OCI-LY1 (cell line): Measurements from ENCODE around the gene GNAI1.

Experiments used
- H2AFZ ChIP-seq: fragments of 200-600 bp; sonication (generic), shearing (Covaris generic); 2 replicates; pipeline ENCODE4 v1.6.0; 2014; ENCODE audit warnings: antibody characterized with exemption, mild to moderate bottlenecking, low read length
- H3F3A ChIP-seq: fragments of 200-600 bp; sonication (generic), shearing (Covaris generic); 2 replicates; pipeline ENCODE4 v1.6.0; 2014; ENCODE audit warnings: mild to moderate bottlenecking, antibody characterized with exemption, low read length, moderate library complexity; ENCODE audit not compliant: insufficient read depth
- H3K27ac ChIP-seq: fragments of 200-600 bp; sonication (generic); 2 replicates; pipeline ENCODE4 v1.5.1; 2014; ENCODE audit warnings: low read length, mixed run types, mild to moderate bottlenecking, low read depth; ENCODE audit not compliant: poor library complexity, severe bottlenecking
- H3K27me3 ChIP-seq: fragments of 200-600 bp; sonication (generic); 2 replicates; pipeline ENCODE4 v1.6.0; 2014; ENCODE audit warnings: antibody characterized with exemption, mild to moderate bottlenecking, low read length, moderate library complexity; ENCODE audit not compliant: insufficient read depth
- H3K36me3 ChIP-seq: fragments of 200-600 bp; sonication (generic); 2 replicates; pipeline ENCODE4 v1.6.1; 2014; ENCODE audit warnings: mild to moderate bottlenecking, antibody characterized with exemption, low read length, moderate library complexity, mixed read lengths; ENCODE audit not compliant: insufficient read depth
- H3K4me1 ChIP-seq: fragments of 200-600 bp; sonication (generic); 2 replicates; pipeline ENCODE4 v1.5.1; 2014; ENCODE audit warnings: mild to moderate bottlenecking, low read length, moderate library complexity; ENCODE audit not compliant: insufficient read depth, severe bottlenecking
- H3K4me2 ChIP-seq: fragments of 200-600 bp; sonication (generic), shearing (Covaris generic); 2 replicates; pipeline ENCODE4 v1.6.1; 2014; ENCODE audit warnings: low read length
- H3K4me3 ChIP-seq: fragments of 200-600 bp; sonication (generic); 2 replicates; pipeline ENCODE4 v1.5.1; 2014; ENCODE audit warnings: low read length, low read depth, mild to moderate bottlenecking, mixed read lengths; ENCODE audit not compliant: poor library complexity, severe bottlenecking
- H3K79me2 ChIP-seq: fragments of 200-600 bp; shearing (Covaris generic); 2 replicates; pipeline ENCODE4 v1.6.1; 2016; ENCODE audit warnings: mixed run types, low read length, mixed read lengths; ENCODE audit not compliant: insufficient read depth
- H3K9ac ChIP-seq: fragments of 200-600 bp; sonication (generic), shearing (Covaris generic); 2 replicates; pipeline ENCODE4 v1.6.1; 2014; ENCODE audit warnings: mild to moderate bottlenecking, low read length, mixed read lengths
- H3K9me2 ChIP-seq: fragments of 200-600 bp; sonication (generic), shearing (Covaris generic); 2 replicates; pipeline ENCODE4 v1.6.1; 2014; ENCODE audit warnings: low read depth, mild to moderate bottlenecking, low read length, mixed read lengths
- H3K9me3 ChIP-seq: fragments of 200-600 bp; shearing (Covaris generic); 2 replicates; pipeline ENCODE4 v1.6.1; 2014; ENCODE audit warnings: low read length, mixed read lengths
- H4K20me1 ChIP-seq: fragments of 200-600 bp; sonication (generic), shearing (Covaris generic); 2 replicates; pipeline ENCODE4 v1.6.0; 2016; ENCODE audit warnings: mild to moderate bottlenecking, low read length; ENCODE audit not compliant: insufficient read depth
- EZH2 ChIP-seq: fragments of 200-600 bp; sonication (generic), shearing (Covaris generic); IDR thresholded peaks from 2 replicates; pipeline ENCODE4 v1.8.0; 2017; ENCODE audit warnings: borderline replicate concordance, mixed run types, mild to moderate bottlenecking, antibody characterized with exemption, low read length, moderate library complexity, mixed read lengths
- TF ChIP-seq, protein P1 (sequence below): fragments of 200-600 bp; sonication (generic), shearing (Covaris generic); IDR thresholded peaks from 2 replicates; pipeline ENCODE4 v1.5.1; 2017; ENCODE audit warnings: mild to moderate bottlenecking, antibody characterized with exemption, low read length, moderate library complexity, mixed read lengths

Gene GNAI1

DNA sequence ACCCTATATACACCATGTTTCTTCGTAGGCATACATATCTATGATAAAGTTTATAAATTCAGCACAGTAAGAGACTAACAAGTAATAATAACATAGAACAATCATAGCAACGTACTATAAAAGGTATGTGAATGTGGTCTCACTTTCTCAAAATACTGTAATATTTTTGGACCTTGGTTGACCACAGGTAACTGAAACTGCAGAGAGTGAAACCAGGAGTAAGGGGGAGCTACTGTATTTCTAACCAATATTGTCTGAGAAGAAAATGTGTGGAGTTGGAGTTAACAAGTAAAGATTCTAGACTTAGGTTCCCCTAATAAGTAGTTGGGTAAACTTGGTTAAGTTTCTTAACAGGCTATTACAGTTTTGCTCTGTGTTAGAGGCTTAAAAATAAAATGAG is 72.1 kb downstream of the GNAI1 start:
- Histone ChIP-seq H3K9ac (no peak overlapping the region), H2AFZ (no peak overlapping the region), H3K27me3 (no peaks in the 10 kb centered on the region), H3K9me2 (no peaks in the 10 kb centered on the region), H3K36me3 (no peaks in the 10 kb centered on the region), H4K20me1 (no peaks in the 10 kb centered on the region), H3K4me3 (no peak overlapping the region), H3K79me2 (no peaks in the 10 kb centered on the region), H3K27ac (no peak overlapping the region), H3K4me2 (no peak overlapping the region), H3F3A (no peaks in the 10 kb centered on the region), H3K9me3 (no peaks in the 10 kb centered on the region), H3K4me1 (no peaks in the 10 kb centered on the region)
- TF ChIP-seq EZH2 = no peak
- TF ChIP-seq, protein P1, sequence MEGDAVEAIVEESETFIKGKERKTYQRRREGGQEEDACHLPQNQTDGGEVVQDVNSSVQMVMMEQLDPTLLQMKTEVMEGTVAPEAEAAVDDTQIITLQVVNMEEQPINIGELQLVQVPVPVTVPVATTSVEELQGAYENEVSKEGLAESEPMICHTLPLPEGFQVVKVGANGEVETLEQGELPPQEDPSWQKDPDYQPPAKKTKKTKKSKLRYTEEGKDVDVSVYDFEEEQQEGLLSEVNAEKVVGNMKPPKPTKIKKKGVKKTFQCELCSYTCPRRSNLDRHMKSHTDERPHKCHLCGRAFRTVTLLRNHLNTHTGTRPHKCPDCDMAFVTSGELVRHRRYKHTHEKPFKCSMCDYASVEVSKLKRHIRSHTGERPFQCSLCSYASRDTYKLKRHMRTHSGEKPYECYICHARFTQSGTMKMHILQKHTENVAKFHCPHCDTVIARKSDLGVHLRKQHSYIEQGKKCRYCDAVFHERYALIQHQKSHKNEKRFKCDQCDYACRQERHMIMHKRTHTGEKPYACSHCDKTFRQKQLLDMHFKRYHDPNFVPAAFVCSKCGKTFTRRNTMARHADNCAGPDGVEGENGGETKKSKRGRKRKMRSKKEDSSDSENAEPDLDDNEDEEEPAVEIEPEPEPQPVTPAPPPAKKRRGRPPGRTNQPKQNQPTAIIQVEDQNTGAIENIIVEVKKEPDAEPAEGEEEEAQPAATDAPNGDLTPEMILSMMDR = no peak; the same call in 1 of the 2 replicates

DNA sequence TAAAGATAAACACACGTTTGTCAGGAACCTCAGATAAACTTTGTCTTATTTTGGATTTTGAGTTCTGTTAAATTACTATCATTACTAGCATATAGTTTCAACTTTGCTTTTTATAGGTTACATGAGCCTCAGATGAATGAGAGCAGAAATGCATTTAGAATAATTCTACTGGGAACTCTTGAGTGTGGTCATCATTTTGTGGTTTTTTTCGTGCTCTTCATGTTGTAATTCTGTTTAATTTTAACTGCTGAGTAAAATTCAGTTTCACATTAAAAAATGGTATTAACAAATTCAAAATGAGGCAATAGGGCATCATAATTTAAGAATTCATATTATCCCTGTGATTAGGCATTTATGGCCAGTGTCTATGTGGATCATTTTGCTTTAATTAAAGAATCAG is 72.9 kb downstream of the GNAI1 start:
- Histone ChIP-seq H3F3A (no peaks in the 10 kb centered on the region), H3K9ac (no peak overlapping the region), H3K27ac (no peak overlapping the region), H4K20me1 (no peaks in the 10 kb centered on the region), H3K36me3 (no peaks in the 10 kb centered on the region), H2AFZ (no peak overlapping the region), H3K4me2 (no peak overlapping the region), H3K27me3 (no peaks in the 10 kb centered on the region), H3K79me2 (no peaks in the 10 kb centered on the region), H3K9me2 (no peaks in the 10 kb centered on the region), H3K4me1 (no peaks in the 10 kb centered on the region), H3K9me3 (no peaks in the 10 kb centered on the region), H3K4me3 (no peak overlapping the region)
- TF ChIP-seq EZH2 = no peak
- TF ChIP-seq, protein P1 = no peak

DNA sequence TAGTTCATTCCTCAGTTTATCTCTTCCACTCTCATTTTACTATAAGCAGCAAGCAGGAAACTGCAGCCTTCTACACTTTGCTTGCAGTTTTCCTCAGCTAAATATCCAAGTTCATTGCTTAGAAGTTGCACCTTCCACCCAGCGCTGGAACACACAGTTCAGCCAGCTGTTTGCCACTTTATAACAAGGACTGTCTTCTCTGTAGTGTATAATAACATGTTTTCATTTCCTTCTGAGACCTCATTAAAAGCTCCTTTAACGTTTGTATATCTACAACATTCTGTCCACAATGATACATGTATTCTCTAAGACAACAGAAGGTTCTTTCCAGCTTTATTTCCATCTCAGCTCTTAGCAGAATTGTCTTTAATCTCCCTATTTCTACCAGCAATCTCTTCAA is 74.1 kb downstream of the GNAI1 start:
- no peaks in the 10 kb centered on the region for H3K79me2 ChIP-seq
- H3K27ac ChIP-seq = no peak overlapping the region
- H3K9me3 ChIP-seq = no peaks in the 10 kb centered on the region
- H4K20me1 ChIP-seq = no peaks in the 10 kb centered on the region
- H2AFZ ChIP-seq = no peak overlapping the region
- TF ChIP-seq, protein P1 = no peak
- TF ChIP-seq EZH2 = no peak
- H3K4me3 ChIP-seq = no peak overlapping the region
- no peaks in the 10 kb centered on the region for H3K36me3 ChIP-seq
- H3K4me2 ChIP-seq = no peak overlapping the region
- H3K4me1 ChIP-seq = no peaks in the 10 kb centered on the region
- H3K27me3 ChIP-seq = no peaks in the 10 kb centered on the region
- no peaks in the 10 kb centered on the region for H3K9me2 ChIP-seq
- H3F3A ChIP-seq = no peaks in the 10 kb centered on the region
- H3K9ac ChIP-seq = no peak overlapping the region
